Measurements from ENCODE around the gene TEX12.

Gene TEX12

GRCh38 chr11:112206071-112206470 lies 38.9 kb downstream of the TEX12 start:
- no peak for FAIRE-seq
- no peak for TF ChIP-seq POLR2A (IDR thresholded peaks at IDR 0.05; ENCODE audit: low read depth, low read length)
- no peak for TF ChIP-seq POU2F2 (IDR thresholded peaks at IDR 0.05; ENCODE audit: low read depth, low read length)
- no peak for TF ChIP-seq PAX5 (IDR thresholded peaks at IDR 0.05; ENCODE audit: insufficient read depth, low read length, severe bottlenecking)
- TF ChIP-seq POLR2AphosphoS5 (IDR thresholded peaks at IDR 0.05; ENCODE audit: low read depth, low read length): no peak
- TF ChIP-seq SPI1 (IDR thresholded peaks at IDR 0.05; ENCODE audit: low read depth, low read length): no peak
- no peak for TF ChIP-seq TAF1 (IDR thresholded peaks at IDR 0.05; ENCODE audit: low read depth, low read length)
- DNase-seq (ENCODE audit: insufficient read length, low spot score): no peak

- no peak for TF ChIP-seq SPI1 (IDR thresholded peaks at IDR 0.05; ENCODE audit: low read depth, low read length)
- no peak for TF ChIP-seq POLR2A (IDR thresholded peaks at IDR 0.05; ENCODE audit: low read depth, low read length)
- no peak for TF ChIP-seq PAX5 (IDR thresholded peaks at IDR 0.05; ENCODE audit: insufficient read depth, low read length, severe bottlenecking)
- TF ChIP-seq POLR2AphosphoS5 (IDR thresholded peaks at IDR 0.05; ENCODE audit: low read depth, low read length): no peak
- TF ChIP-seq TAF1 (IDR thresholded peaks at IDR 0.05; ENCODE audit: low read depth, low read length): no peak
- no peak for TF ChIP-seq POU2F2 (IDR thresholded peaks at IDR 0.05; ENCODE audit: low read depth, low read length)
- FAIRE-seq: no peak
These were observed 43.7 kb downstream of the TEX12 start for GRCh38 chr11:112210890-112211289.

GRCh38 chr11:112211536-112211935 lies 44.4 kb downstream of the TEX12 start:
- TF ChIP-seq TAF1 (IDR thresholded peaks at IDR 0.05; ENCODE audit: low read depth, low read length) (no peak), SPI1 (IDR thresholded peaks at IDR 0.05; ENCODE audit: low read depth, low read length) (no peak), POU2F2 (IDR thresholded peaks at IDR 0.05; ENCODE audit: low read depth, low read length) (no peak), POLR2A (IDR thresholded peaks at IDR 0.05; ENCODE audit: low read depth, low read length) (no peak), POLR2AphosphoS5 (IDR thresholded peaks at IDR 0.05; ENCODE audit: low read depth, low read length) (no peak), PAX5 (IDR thresholded peaks at IDR 0.05; ENCODE audit: insufficient read depth, low read length, severe bottlenecking) (no peak)
- DNase-seq (ENCODE audit: insufficient read length, low spot score) (no peak), FAIRE-seq (no peak)

More at GRCh38 chr11:112210890-112211289, 43.7 kb downstream of the TEX12 start:
- no peak for DNase-seq (ENCODE audit: insufficient read length, low spot score)

GRCh38 chr11:112212290-112212689 lies 45.1 kb downstream of the TEX12 start:
- FAIRE-seq (no peak), DNase-seq (ENCODE audit: insufficient read length, low spot score) (no peak)
- TF ChIP-seq POLR2A (IDR thresholded peaks at IDR 0.05; ENCODE audit: low read depth, low read length) (no peak), SPI1 (IDR thresholded peaks at IDR 0.05; ENCODE audit: low read depth, low read length) (no peak), TAF1 (IDR thresholded peaks at IDR 0.05; ENCODE audit: low read depth, low read length) (no peak), POU2F2 (IDR thresholded peaks at IDR 0.05; ENCODE audit: low read depth, low read length) (no peak), POLR2AphosphoS5 (IDR thresholded peaks at IDR 0.05; ENCODE audit: low read depth, low read length) (no peak), PAX5 (IDR thresholded peaks at IDR 0.05; ENCODE audit: insufficient read depth, low read length, severe bottlenecking) (no peak)

GRCh38 chr11:112212710-112213109 lies 45.5 kb downstream of the TEX12 start:
- DNase-seq (ENCODE audit: insufficient read length, low spot score) (no peak), FAIRE-seq (no peak)
- TF ChIP-seq POU2F2 (IDR thresholded peaks at IDR 0.05; ENCODE audit: low read depth, low read length) (no peak), SPI1 (IDR thresholded peaks at IDR 0.05; ENCODE audit: low read depth, low read length) (no peak), TAF1 (IDR thresholded peaks at IDR 0.05; ENCODE audit: low read depth, low read length) (no peak)

GRCh38 chr11:112213753-112214152 lies 46.6 kb downstream of the TEX12 start:
- TF ChIP-seq POLR2A (IDR thresholded peaks at IDR 0.05; ENCODE audit: low read depth, low read length) (no peak), POU2F2 (IDR thresholded peaks at IDR 0.05; ENCODE audit: low read depth, low read length) (no peak)

GRCh38 chr11:112215621-112216020 lies 48.4 kb downstream of the TEX12 start:
- FAIRE-seq (no peak), DNase-seq (ENCODE audit: insufficient read length, low spot score) (no peak)
- no peak for TF ChIP-seq PAX5 (IDR thresholded peaks at IDR 0.05; ENCODE audit: insufficient read depth, low read length, severe bottlenecking)
- no peak for TF ChIP-seq SPI1 (IDR thresholded peaks at IDR 0.05; ENCODE audit: low read depth, low read length)
- TF ChIP-seq TAF1 (IDR thresholded peaks at IDR 0.05; ENCODE audit: low read depth, low read length): no peak
- no peak for TF ChIP-seq POU2F2 (IDR thresholded peaks at IDR 0.05; ENCODE audit: low read depth, low read length)
- TF ChIP-seq POLR2A (IDR thresholded peaks at IDR 0.05; ENCODE audit: low read depth, low read length): no peak
- TF ChIP-seq POLR2AphosphoS5 (IDR thresholded peaks at IDR 0.05; ENCODE audit: low read depth, low read length): no peak

More at GRCh38 chr11:112213753-112214152, 46.6 kb downstream of the TEX12 start:
- DNase-seq (ENCODE audit: insufficient read length, low spot score) (no peak), FAIRE-seq (peak; percentile 60)

- FAIRE-seq (no peak), DNase-seq (ENCODE audit: insufficient read length, low spot score) (no peak)
- TF ChIP-seq POLR2AphosphoS5 (IDR thresholded peaks at IDR 0.05; ENCODE audit: low read depth, low read length): no peak
- no peak for TF ChIP-seq POLR2A (IDR thresholded peaks at IDR 0.05; ENCODE audit: low read depth, low read length)
- no peak for TF ChIP-seq SPI1 (IDR thresholded peaks at IDR 0.05; ENCODE audit: low read depth, low read length)
- TF ChIP-seq POU2F2 (IDR thresholded peaks at IDR 0.05; ENCODE audit: low read depth, low read length): no peak
- TF ChIP-seq PAX5 (IDR thresholded peaks at IDR 0.05; ENCODE audit: insufficient read depth, low read length, severe bottlenecking): no peak
These were observed 49.5 kb downstream of the TEX12 start for GRCh38 chr11:112216561-112217105.

- FAIRE-seq (peak; percentile 87), DNase-seq (ENCODE audit: insufficient read length, low spot score) (peak; percentile 26)
- TF ChIP-seq PAX5 (IDR thresholded peaks at IDR 0.05; ENCODE audit: insufficient read depth, low read length, severe bottlenecking) (no peak), TAF1 (IDR thresholded peaks at IDR 0.05; ENCODE audit: low read depth, low read length) (no peak), POLR2AphosphoS5 (IDR thresholded peaks at IDR 0.05; ENCODE audit: low read depth, low read length) (no peak), POU2F2 (IDR thresholded peaks at IDR 0.05; ENCODE audit: low read depth, low read length) (no peak), SPI1 (IDR thresholded peaks at IDR 0.05; ENCODE audit: low read depth, low read length) (no peak), POLR2A (IDR thresholded peaks at IDR 0.05; ENCODE audit: low read depth, low read length) (no peak)
These were observed 52.5 kb downstream of the TEX12 start for GRCh38 chr11:112219476-112220232.

Measured in GM12891 (cell line).